Measurements from ENCODE around the gene TRPM4. TPM values are rescaled to one million over a fixed set of nuclear protein-coding genes. Genes with fewer than 3 reads are reported as not detected.

The TRPM4 gene
- total and polyA plus RNA-seq, 2 of the 8 experiments (the other 6 are each of a cell fraction or from before 2014, with no cell fraction given), result 11.3 to 13.3 TPM

DNA sequence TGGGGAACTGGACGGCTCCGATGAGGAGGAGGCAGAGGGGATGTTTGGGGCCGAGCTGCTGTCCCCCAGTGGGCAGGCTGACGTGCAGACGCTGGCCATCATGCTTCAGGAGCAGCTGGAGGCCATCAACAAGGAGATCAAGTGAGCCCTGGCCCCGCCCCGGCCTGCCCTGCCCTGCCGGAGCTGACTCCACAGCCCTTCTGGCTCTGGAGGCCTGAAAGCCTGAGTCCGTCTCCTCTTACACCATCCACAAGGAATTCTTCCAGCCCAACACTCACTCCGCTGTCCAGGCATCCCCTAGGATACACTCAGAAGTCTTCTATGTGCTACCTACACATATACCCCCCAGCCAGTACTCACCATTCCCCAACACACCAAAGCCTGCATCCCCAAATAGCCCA is 20.8 kb upstream of the TRPM4 start:
- Histone ChIP-seq H3K4ac (replicated peaks; ENCODE audit: insufficient read length, low read depth, low read length) (no peak overlapping the region), H3K4me1 (replicated peaks in 1 of 4; ENCODE audit: control insufficient read depth in 3 of 4, insufficient read depth in 4 of 4, low read length in 3 of 4) (peaks cover 4 to 12% (median 7%) of the 10 kb centered on the region in 4 experiments; a peak in 6 of 7 replicates), H2AFZ (ENCODE audit: low read length) (no peak overlapping the region), H3K27ac (ENCODE audit: low read depth, low read length) (no peak overlapping the region), H3K27me3 (replicated peaks in 1 of 4; ENCODE audit: control insufficient read depth in 3 of 4, extremely low read depth in 1 of 4, insufficient read depth in 3 of 4, low read length in 3 of 4) (no peaks in the 10 kb centered on the region), H3K9me3 (ENCODE audit: insufficient read depth in 2 of 2, low read depth in 1 of 2, low read length in 1 of 2) (no peaks in the 10 kb centered on the region), H3K9ac (replicated peaks in 1 of 4; ENCODE audit: extremely low read depth in 1 of 4, low read depth in 3 of 4, low read length in 3 of 4) (no peak overlapping the region), H4K5ac (ENCODE audit: insufficient read length, low read depth, low read length) (no peak overlapping the region), H2BK5ac (ENCODE audit: low read depth, low read length) (no peak overlapping the region), H3K36me3 (ENCODE audit: control insufficient read depth in 2 of 4, insufficient read depth in 4 of 4, low read length in 3 of 4) (peaks cover 0 to 5% (median 2%) of the 10 kb centered on the region in 4 experiments; a peak in 3 of 8 replicates), H3K23ac (ENCODE audit: insufficient read length) (no peak overlapping the region), H3K18ac (ENCODE audit: extremely low read depth, low read length) (no peak overlapping the region), H3K79me1 (ENCODE audit: low read depth, low read length) (no peaks in the 10 kb centered on the region), H2BK120ac (replicated peaks; ENCODE audit: low read depth, low read length) (no peak overlapping the region), H2BK12ac (ENCODE audit: low read depth, low read length) (0 out of 2 replicates have a peak overlapping the region, but pooled peaks have one; percentile 9), H3K4me3 (ENCODE audit: extremely low read depth in 1 of 4, insufficient read depth in 2 of 4, low read depth in 3 of 4, low read length in 4 of 4) (no peak overlapping the region), H2AK5ac (ENCODE audit: low read depth, low read length) (no peak overlapping the region), H3K14ac (ENCODE audit: insufficient read length) (no peak overlapping the region), H4K91ac (replicated peaks; ENCODE audit: insufficient read length, low read length) (no peak overlapping the region), H2BK15ac (ENCODE audit: low read length) (no peak overlapping the region), H4K8ac (ENCODE audit: extremely low read depth, insufficient read depth, low read length) (no peak overlapping the region), H2BK20ac (ENCODE audit: low read length) (no peak overlapping the region), H4K20me1 (replicated peaks in 1 of 2; ENCODE audit: control insufficient read depth in 1 of 2, insufficient read depth in 2 of 2, low read length in 2 of 2) (peaks cover 0 to 4% of the 10 kb centered on the region in 2 experiments), H3K79me2 (ENCODE audit: control insufficient read depth in 1 of 2, insufficient read depth in 2 of 2, low read length in 2 of 2) (no peaks in the 10 kb centered on the region), H3K4me2 (ENCODE audit: insufficient read depth in 1 of 2, low read depth in 2 of 2, low read length in 2 of 2) (no peak overlapping the region), H3K56ac (replicated peaks; ENCODE audit: insufficient read length, low read depth, low read length) (no peak overlapping the region), H3K23me2 (ENCODE audit: low read depth, low read length) (peaks cover 6% of the 10 kb centered on the region; the same call in 1 of the 2 replicates)
- ChIA-PET CTCF (ENCODE audit: partially characterized antibody) (interaction anchor here (1.0 to 9.7 kb wide), 6 partner anchors 7 to 73 kb away, joined by 3 to 99 read pairs (median 7); no protein-coding TSS in a partner anchor), POLR2A (ENCODE audit: partially characterized antibody) (interaction anchor here (1.0 to 5.8 kb wide), 5 partner anchors 9 to 22 kb away, joined by 3 to 47 read pairs (median 5); partner anchors contain the start of gene LIN7B)
- FAIRE-seq (no peak), DNase-seq (ENCODE audit: low read depth in 1 of 2, low spot score in 2 of 2) (no peak)
- WGBS, 2 experiments (ENCODE audit: extremely low coverage in 1 of 2, insufficient coverage in 1 of 2, insufficient read length in 1 of 2, insufficient replicate concordance in 2 of 2, low coverage in 1 of 2, low lambda C conversion rate in 2 of 2, missing lambda C conversion rate in 1 of 2), result 96% methylated on average over 10 of the region's 10 CpGs; no CpG with 5 or more reads in 1 of the 2 experiments
- no peak for TF ChIP-seq ATF3 (IDR thresholded peaks at IDR 0.05; ENCODE audit: insufficient read depth, low read depth, low read length)
- no peak for TF ChIP-seq RXRA (IDR thresholded peaks at IDR 0.05; ENCODE audit: insufficient read depth, low read depth, low read length)
- TF ChIP-seq SIN3A (conservative IDR thresholded peaks at IDR 0.05 in 1 of 2, IDR thresholded peaks at IDR 0.05 in 1 of 2; ENCODE audit: low read depth in 1 of 2, low read length in 2 of 2), result no peak
- TF ChIP-seq FOSL1 (IDR thresholded peaks at IDR 0.05; ENCODE audit: insufficient read depth, low read depth, low read length), result no peak
- no peak for TF ChIP-seq RAD21 (IDR thresholded peaks at IDR 0.05 in 1 of 2, conservative IDR thresholded peaks at IDR 0.05 in 1 of 2; ENCODE audit: low read depth in 2 of 2, low read length in 2 of 2)
- no peak for TF ChIP-seq TCF12 (IDR thresholded peaks at IDR 0.05; ENCODE audit: low read depth, low read length)
- TF ChIP-seq RFX5 (IDR thresholded peaks at IDR 0.05; ENCODE audit: borderline replicate concordance, low read depth, low read length), result no peak
- TF ChIP-seq RBBP5 (IDR thresholded peaks at IDR 0.05; ENCODE audit: borderline replicate concordance, low read depth, low read length), result no peak
- TF ChIP-seq EGR1 (IDR thresholded peaks at IDR 0.05; ENCODE audit: borderline replicate concordance, low read depth, low read length), result no peak
